HG03097 (cell line): ENCODE measurements around the gene CREBZF.
A peak's percentile ranks its signal among the peaks of the same experiment; 100 is the strongest.

ENCODE experiments used
- ATAC-seq: cut with Tn5 transposase; IDR thresholded peaks from one replicate; pipeline ENCODE4 v1.9.1; 2021; ENCODE audit not compliant: unreplicated experiment, low FRiP score

Gene CREBZF

GRCh38 chr11:85664615-85665481 lies at the start of gene CREBZF:
CREBZF (minus strand) TSS chr11:85665129; CDS start chr11:85664875, 254 bp downstream.
- ATAC-seq: peak; percentile 92

- ATAC-seq: no peak
Measured at GRCh38 chr11:85712953-85713352, 48.0 kb upstream of the CREBZF start.

- no peak for ATAC-seq
Measured at GRCh38 chr11:85710917-85711316, 46.0 kb upstream of the CREBZF start.

- ATAC-seq: no peak
Measured at GRCh38 chr11:85709941-85710702, 45.2 kb upstream of the CREBZF start.

- no peak for ATAC-seq
Measured at GRCh38 chr11:85705800-85706199, 40.9 kb upstream of the CREBZF start.

- no peak for ATAC-seq
Measured at GRCh38 chr11:85704967-85705366, 40.0 kb upstream of the CREBZF start.

GRCh38 chr11:85699957-85700741 lies 35.2 kb upstream of the CREBZF start:
- ATAC-seq: peak; percentile 76

- ATAC-seq: no peak
Measured at GRCh38 chr11:85698195-85698594, 33.3 kb upstream of the CREBZF start.

- no peak for ATAC-seq
Measured at GRCh38 chr11:85697747-85698146, 32.8 kb upstream of the CREBZF start.

- no peak for ATAC-seq
Measured at GRCh38 chr11:85695546-85695945, 30.6 kb upstream of the CREBZF start.

GRCh38 chr11:85694385-85694980 lies 29.6 kb upstream of the CREBZF start:
- no peak for ATAC-seq

- ATAC-seq: no peak
Measured at GRCh38 chr11:85685820-85686459, 21.0 kb upstream of the CREBZF start, which contains the start of gene CCDC89. CCDC89 (minus strand) TSS chr11:85686195; CDS start chr11:85686130, 65 bp downstream.

GRCh38 chr11:85685125-85685819 lies 20.3 kb upstream of the CREBZF start:
- no peak for ATAC-seq

- ATAC-seq: no peak
Measured at GRCh38 chr11:85682330-85683305, 17.7 kb upstream of the CREBZF start.

- no peak for ATAC-seq
Measured at GRCh38 chr11:85680897-85681296, 16.0 kb upstream of the CREBZF start.

- ATAC-seq: no peak
Measured at GRCh38 chr11:85679576-85679975, 14.6 kb upstream of the CREBZF start.

GRCh38 chr11:85673393-85673792 lies 8.5 kb upstream of the CREBZF start:
- no peak for ATAC-seq
